ENCODE measurements around the gene DRAM2.

DNA sequence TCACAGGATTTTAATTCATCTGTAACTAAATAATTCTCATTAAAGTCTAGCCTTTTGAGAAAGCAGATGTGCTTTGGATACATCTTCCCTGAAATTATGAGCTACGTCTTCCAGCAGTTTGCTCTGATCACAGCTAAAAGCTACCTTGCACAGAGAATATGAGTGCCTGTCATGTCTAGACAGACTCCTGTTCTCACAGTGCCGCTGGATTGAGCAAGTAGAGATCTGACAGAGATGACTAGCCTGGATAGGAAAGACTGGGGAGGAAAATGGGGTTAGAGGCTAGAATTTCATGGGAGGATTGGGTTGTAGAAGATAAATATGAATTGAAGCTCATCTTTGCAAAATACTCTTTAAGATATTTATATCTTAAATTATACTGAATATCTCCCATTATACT is 24.3 kb upstream of the DRAM2 start:
- TF ChIP-seq, protein P1, sequence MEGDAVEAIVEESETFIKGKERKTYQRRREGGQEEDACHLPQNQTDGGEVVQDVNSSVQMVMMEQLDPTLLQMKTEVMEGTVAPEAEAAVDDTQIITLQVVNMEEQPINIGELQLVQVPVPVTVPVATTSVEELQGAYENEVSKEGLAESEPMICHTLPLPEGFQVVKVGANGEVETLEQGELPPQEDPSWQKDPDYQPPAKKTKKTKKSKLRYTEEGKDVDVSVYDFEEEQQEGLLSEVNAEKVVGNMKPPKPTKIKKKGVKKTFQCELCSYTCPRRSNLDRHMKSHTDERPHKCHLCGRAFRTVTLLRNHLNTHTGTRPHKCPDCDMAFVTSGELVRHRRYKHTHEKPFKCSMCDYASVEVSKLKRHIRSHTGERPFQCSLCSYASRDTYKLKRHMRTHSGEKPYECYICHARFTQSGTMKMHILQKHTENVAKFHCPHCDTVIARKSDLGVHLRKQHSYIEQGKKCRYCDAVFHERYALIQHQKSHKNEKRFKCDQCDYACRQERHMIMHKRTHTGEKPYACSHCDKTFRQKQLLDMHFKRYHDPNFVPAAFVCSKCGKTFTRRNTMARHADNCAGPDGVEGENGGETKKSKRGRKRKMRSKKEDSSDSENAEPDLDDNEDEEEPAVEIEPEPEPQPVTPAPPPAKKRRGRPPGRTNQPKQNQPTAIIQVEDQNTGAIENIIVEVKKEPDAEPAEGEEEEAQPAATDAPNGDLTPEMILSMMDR (conservative IDR thresholded peaks at IDR 0.05; ENCODE audit: low read depth, low read length) = no peak
- TF ChIP-seq NFE2L2 (IDR thresholded peaks at IDR 0.05; ENCODE audit: low read depth, low read length) = no peak
